Ovary (tissue), 9 donors: Measurements from ENCODE around the gene PLEKHF1. TPM values are rescaled to one million over a fixed set of nuclear protein-coding genes. Genes with fewer than 3 reads are reported as not detected.

ENCODE experiments used
- DNase-seq, 5 donors: peaks; one replicate each; pipeline ENCODE4 v3.0.0-alpha.2; 2019 to 2020
- H3K27ac ChIP-seq, 2 donors: fragments of 200-600 bp; one replicate each; pipeline versions ENCODE4 v1.5.1 to v1.8.0; 2019 to 2022
- H3K27me3 ChIP-seq: fragments of 200-600 bp; one replicate; pipeline ENCODE4 v1.8.0; 2022
- H3K36me3 ChIP-seq: fragments of 200-600 bp; sonication (generic); one replicate; pipeline ENCODE4 v1.5.1; 2019
- H3K4me1 ChIP-seq: one replicate; pipeline ENCODE4 v1.8.1; 2013; ENCODE audit warnings: mild to moderate bottlenecking, moderate library complexity; ENCODE audit not compliant: insufficient read depth
- H3K4me3 ChIP-seq: fragments of 200-600 bp; sonication (generic); one replicate; pipeline ENCODE4 v1.5.1; 2017
- H3K9me3 ChIP-seq, 2 donors: fragments of 200-600 bp in 1 of 2; sonication (generic) in 1 of 2; one replicate each; pipeline versions ENCODE4 v1.5.1 to v1.8.1; 2013 to 2019; ENCODE audit warnings: mild to moderate bottlenecking in 1 of 2, moderate library complexity in 1 of 2
- CTCF ChIP-seq, 3 donors: fragments of 450-650 bp in 2 of 3; fragments of 200-600 bp in 1 of 3; IDR thresholded peaks; one replicate each; pipeline versions ENCODE4 v1.5.1 to v1.8.0; 2016 to 2022; ENCODE audit warnings: antibody characterized with exemption in 3 of 3, mild to moderate bottlenecking in 1 of 3
- EP300 ChIP-seq: sonication (generic); formaldehyde crosslinking; IDR thresholded peaks from one replicate; pipeline ENCODE4 v1.6.1; 2017; ENCODE audit warnings: antibody characterized with exemption
- POLR2A ChIP-seq: fragments of 450-650 bp; IDR thresholded peaks from one replicate; pipeline ENCODE4 v1.6.1; 2017; ENCODE audit warnings: antibody characterized with exemption, mild to moderate bottlenecking, moderate library complexity
- WGBS, 3 donors: extraction: QIAGEN DNeasy Blood & Tissue Kit in 1 of 3; methylation state at CpG; one replicate each; pipeline versions ENCODE4 v1.1.5 to v1.1.7; 2013 to 2017; 5-methylcytosine and 5-hydroxymethylcytosine counted together
- intact Hi-C, 4 donors: fragments of 100-400 bp; cut with DNase I; formaldehyde crosslinking; loops; one replicate each; pipeline versions ENCODE4 v1.11.0 to v1.15.1; 2022 to 2023
- polyA plus RNA-seq, 2 donors: library from polyadenylated mRNA; stranded (reverse); fragments of 200-250 nt in 1 of 2; fragments of 350-450 nt in 1 of 2; fragmentation: Illumina TruSeq in 1 of 2; extraction: RNeasy Lipid Tissue Mini Kit (QIAGEN cat#74804) in 1 of 2; gene quantifications; one replicate each; pipeline ENCODE4 v1.2.3, GENCODE V29; 2013 to 2014
- total RNA-seq, 7 donors: library from RNA; depleted of rRNA in 2 of 7; stranded (reverse); fragments of >200 nt in 2 of 7; fragmentation: NEBNext Ultra II Directional in 3 of 7; extraction: Animal tissue kit (Norgen Biotek cat#: 25700) in 3 of 7; gene quantifications; one replicate each; pipeline versions ENCODE4 v1.1.0 to v1.2.4, GENCODE V29; 2016 to 2023
- donor health status: DM: no; HTN: no; CAD: no; lungs with moderate emphysema.
- donor health status: DM: no; HTN: no; CAD: no.
- donor health status: Bipolar disorder and iron deficiency.
- donor health status: DM: yes; HTN: yes; CAD: no.
- donor health status: DM: no; HTN: no; CAD: no.
- donor health status: DM: yes; HTN: yes; CAD: no.

The PLEKHF1 gene
- total and polyA plus RNA-seq, 9 donors: 0.92 to 19.1 (median 13.7) TPM

- H3K4me1 ChIP-seq: no peaks in the 10 kb centered on the region
- no peak overlapping the region for H3K27ac ChIP-seq
- intact Hi-C loops: loop anchor here in 2 of 4 donors (10.0 kb wide), 2 partner anchors 46 to 256 kb away; partner anchors contain the start of gene PLEKHF1 (in 1 of the 2)
- H3K9me3 ChIP-seq: no peaks in the 10 kb centered on the region
- TF ChIP-seq EP300 (no peak), CTCF (IDR thresholded peaks at IDR 0.05) (no peak), POLR2A (no peak)
- no peaks in the 10 kb centered on the region for H3K27me3 ChIP-seq
- DNase-seq: no peak
- H3K36me3 ChIP-seq: no peaks in the 10 kb centered on the region
- 69 to 76% (median 72%) methylated on average over 7 of the region's 7 CpGs for WGBS, 3 donors
- no peak overlapping the region for H3K4me3 ChIP-seq
These were observed 46.8 kb upstream of the PLEKHF1 start for GRCh38 chr19:29618434-29618833.

DNA sequence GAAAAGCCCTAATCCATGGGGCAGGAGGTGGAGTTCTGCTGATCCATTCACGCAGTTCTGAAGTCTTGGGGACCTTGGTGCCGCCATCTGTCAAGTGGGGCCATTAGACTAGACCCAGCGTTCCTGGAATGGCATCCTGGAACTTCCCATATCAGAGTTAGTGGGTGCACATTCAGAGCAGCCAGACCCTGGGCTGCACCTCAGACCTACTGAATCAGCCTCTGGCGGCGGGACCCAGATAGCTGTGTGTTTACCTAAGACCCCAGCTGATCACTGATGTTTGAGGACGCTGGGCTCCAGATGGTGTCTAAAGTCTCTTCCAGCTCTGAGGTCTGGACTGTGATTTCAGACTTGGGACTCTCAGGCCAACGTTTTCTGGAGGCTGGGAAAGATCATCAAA lies 46.4 kb upstream of the PLEKHF1 start:
- Histone ChIP-seq H3K27me3 (no peaks in the 10 kb centered on the region), H3K36me3 (no peaks in the 10 kb centered on the region), H3K9me3 (no peaks in the 10 kb centered on the region), H3K4me3 (no peak overlapping the region), H3K27ac (no peak overlapping the region), H3K4me1 (no peaks in the 10 kb centered on the region)
- 36 to 45% (median 39%) methylated on average over 7 of the region's 7 CpGs for WGBS, 3 donors
- no peak for TF ChIP-seq CTCF (IDR thresholded peaks at IDR 0.05)
- TF ChIP-seq EP300: no peak
- TF ChIP-seq POLR2A: no peak
- no peak for DNase-seq
- intact Hi-C loops: loop anchor here in 2 of 4 donors (10.0 kb wide), 2 partner anchors 46 to 256 kb away; partner anchors contain the start of gene PLEKHF1 (in 1 of the 2)

DNA sequence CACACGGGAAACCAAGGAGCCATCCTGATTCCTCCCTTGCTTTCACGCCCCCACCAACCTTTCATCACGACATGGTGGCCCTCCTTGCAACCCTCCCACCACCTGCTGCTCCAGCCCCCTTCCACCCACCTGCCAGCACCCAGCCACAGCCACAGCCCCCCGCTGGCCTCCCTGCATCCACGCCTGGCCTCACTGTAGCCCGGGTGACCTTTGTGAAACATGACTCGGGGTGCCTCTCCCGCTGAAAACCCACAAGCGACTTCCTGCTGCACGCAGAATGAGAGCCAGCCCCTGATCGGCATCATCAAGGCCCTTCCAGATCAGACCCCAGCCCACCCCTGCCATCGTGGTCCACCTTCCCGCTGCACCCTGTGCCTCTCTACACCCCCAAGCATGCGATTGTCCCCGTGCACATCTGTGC lies 44.3 kb upstream of the PLEKHF1 start:
- H3K4me1 ChIP-seq: no peaks in the 10 kb centered on the region
- intact Hi-C loops: no loop called here
- no peaks in the 10 kb centered on the region for H3K36me3 ChIP-seq
- TF ChIP-seq EP300 (no peak), CTCF (IDR thresholded peaks at IDR 0.05) (no peak), POLR2A (no peak)
- no peaks in the 10 kb centered on the region for H3K27me3 ChIP-seq
- no peak overlapping the region for H3K27ac ChIP-seq
- 48 to 62% (median 59%) methylated on average over 15 of the region's 15 CpGs for WGBS, 3 donors
- H3K9me3 ChIP-seq: no peaks in the 10 kb centered on the region
- no peak for DNase-seq
- no peak overlapping the region for H3K4me3 ChIP-seq

DNA sequence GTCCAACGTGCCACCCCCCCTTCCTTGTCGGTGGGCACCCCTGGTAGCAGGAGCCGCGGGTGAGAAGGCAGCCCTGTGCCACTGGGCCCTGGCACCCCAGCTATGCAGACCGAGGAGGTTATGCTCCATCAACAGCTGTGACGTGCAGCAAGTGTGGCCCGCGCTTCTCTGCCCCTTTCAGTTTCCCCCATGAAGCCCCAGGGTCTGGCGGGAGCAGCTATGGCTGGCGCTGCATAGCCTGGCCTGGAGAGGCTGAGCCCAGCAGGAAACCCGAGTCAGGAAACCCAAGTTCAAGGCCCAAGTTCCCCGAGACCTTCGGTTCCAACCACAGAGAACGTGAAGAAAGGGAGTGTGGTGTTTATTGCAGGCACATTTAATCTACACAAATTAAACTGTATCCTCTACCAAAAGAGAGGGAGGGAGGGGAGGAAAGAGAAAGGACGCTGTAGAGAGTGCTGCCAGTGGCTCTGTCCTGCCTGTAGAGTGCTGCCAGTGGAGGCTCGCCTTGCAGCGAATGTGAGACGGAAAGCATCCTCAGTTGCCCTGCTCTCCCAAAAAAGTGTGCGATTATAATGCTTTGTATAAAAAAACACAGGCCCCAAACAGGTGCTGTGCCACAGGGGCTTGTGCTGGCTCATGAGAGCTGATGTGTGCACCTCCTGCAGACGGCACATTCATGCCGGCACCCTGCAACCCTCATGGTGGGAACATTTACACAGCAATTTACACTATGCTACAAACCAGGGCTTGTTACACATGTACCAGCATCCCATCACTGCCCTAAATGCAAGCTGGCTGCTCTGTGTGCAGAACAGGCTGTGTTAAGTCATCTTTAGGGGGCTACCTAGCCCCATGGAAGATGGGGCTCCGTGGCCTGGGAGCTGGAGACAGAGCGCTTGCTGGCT lies 42.8 kb upstream of the PLEKHF1 start:
- intact Hi-C loops: no loop called here
- Histone ChIP-seq H3K36me3 (no peaks in the 10 kb centered on the region), H3K9me3 (no peaks in the 10 kb centered on the region), H3K4me3 (no peak overlapping the region), H3K27ac (no peak overlapping the region), H3K27me3 (no peaks in the 10 kb centered on the region), H3K4me1 (no peaks in the 10 kb centered on the region)
- no peak for DNase-seq
- TF ChIP-seq CTCF (IDR thresholded peaks at IDR 0.05): no peak
- no peak for TF ChIP-seq EP300
- no peak for TF ChIP-seq POLR2A
- 66 to 73% (median 69%) methylated on average over 23 of the region's 23 CpGs for WGBS, 3 donors
